HL-60/S4 treated with retinoic acid at 250 ng/mL for 4 days and 3 days (cell line): ENCODE data around the gene TADA2A.

Source experiments
- in situ Hi-C: fragments of 300-500 bp; cut with MboI; formaldehyde crosslinking; loops from 2 replicates; pipeline ENCODE4 v1.7.0; 2022; ENCODE audit warnings: low sequenced_read_pairs

The TADA2A gene

DNA sequence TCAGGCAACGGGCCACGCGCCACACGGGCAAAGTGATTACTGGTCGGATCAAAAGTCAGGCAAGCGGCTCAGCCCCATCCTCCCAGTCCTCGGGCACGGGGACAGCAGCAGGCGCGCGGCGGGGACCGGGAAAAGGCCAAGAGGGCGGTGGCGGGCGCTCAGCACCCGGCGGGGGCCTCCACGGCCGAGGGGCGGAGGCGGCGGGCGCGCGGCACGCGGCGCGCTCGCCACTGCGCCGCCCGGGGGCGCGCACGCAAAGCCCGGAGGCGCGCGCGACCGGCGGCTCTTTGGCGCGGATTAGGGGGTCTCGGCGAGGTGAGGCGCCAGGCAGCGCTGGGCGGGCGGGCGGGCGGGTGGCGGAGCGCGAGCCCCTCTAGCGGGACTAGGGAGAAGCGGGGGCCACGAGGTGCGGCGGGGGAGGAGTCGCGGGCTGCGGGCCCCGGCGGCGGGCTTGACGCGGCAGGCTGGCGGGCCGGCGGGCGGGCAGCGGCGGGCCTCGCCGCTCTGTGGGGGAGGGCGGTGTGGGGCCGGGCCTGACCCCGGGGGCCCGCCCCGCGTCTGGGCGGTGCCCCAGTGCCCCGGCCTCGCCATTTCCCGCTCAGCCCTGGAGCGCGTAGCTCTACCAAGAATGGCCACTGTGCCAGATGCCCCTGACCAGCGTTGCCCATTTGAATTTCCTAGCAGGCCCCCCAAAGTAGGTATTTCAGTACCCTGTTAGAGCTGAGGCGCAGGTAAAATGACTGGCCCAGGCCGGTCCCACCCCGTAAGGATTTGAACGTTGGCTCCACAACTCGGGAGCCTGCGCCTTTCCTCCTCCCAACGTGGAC, at the start of gene TADA2A, which contains the start of gene ACACA:
TSS of gene TADA2A (plus strand) at position 252 of the 827 bp plus-strand sequence. CDS start 4,480 bp downstream, outside the sequence.
TSS of gene ACACA (minus strand) at position 202 of the 827 bp plus-strand sequence. CDS start 537 bp downstream, outside the sequence.
- in situ Hi-C loops, result no loop called here

DNA sequence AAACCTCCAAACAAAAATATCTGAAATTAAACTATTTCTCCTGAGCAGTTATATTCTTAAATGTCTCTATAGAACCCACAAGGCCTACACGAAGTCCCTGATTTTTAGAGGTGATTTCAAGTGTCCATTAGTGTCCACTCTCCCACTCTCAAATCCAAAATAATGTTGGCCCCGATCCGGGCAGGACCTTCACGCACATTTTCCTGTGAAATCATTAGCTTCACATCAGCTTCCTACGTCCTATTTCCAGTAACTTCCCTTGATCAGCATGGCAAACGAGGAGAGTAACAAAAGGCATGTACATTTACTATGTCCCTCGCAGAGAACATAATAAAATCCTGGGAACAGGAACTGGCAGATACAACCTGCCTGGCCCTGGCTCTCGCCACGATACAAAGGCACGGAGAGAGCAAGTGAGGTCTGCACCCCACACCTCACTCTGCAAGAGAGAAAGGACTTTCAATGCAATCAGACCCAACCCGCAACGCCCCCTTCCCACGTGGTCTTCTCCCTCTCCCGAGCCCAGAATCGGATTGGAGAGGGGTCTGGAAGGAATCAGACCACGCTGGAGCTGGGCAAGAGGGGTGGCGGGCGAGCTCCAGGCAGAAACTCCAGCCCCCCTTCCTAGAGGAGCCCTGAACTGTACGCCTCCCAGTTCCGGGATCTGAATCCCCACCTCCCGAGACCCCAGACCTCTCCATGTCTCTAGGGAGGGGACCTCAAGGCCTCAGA, 48.4 kb upstream of the TADA2A start:
- in situ Hi-C loops, result no loop called here

GRCh38 chr17:37358830-37359681, 47.6 kb upstream of the TADA2A start:
- in situ Hi-C loops, result no loop called here

DNA sequence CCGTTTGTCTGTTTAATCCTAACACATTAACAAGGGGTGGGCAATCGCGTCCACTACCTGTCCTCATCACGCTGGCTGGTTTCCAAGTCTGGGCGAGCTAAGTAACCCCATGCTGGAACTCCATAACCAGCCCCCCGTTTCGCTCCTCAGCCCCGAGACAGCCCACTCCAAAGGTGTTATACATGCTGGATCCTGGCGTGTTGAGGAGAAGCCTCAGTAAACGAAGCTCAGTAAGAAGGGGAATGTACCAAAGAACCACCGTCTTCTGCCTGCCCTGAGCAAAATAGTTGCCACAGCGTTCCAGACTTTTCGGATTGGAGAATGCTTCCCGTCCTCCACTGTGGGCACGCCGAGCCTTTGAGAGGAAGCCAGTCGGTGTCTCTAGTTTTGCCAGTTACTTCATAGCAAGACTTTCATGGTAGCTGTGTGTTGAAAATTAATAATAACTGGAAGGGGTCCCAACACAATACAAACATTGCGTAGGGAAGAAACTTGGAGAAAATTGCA, 47.0 kb upstream of the TADA2A start:
- in situ Hi-C loops, result no loop called here

DNA sequence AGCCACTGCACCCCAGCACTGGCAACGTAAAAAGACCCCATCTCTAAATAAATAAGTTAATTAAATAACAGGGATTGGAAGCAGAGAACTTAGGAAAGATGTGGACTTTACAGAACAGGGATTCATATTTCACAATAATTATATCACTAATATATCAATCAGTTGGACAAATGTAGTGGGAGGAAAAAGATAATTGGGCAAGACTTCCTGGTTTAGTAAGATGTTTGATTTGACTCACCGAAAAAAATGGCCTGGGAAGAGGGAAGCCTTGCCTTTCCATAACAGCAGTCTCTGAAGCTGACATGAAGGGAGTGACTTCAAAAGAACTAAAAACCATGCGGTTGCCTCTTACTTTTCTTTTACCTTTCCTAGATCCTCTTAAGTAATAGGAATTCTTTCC, 46.1 kb upstream of the TADA2A start:
- in situ Hi-C loops, result no loop called here

GRCh38 chr17:37361543-37361942, 45.1 kb upstream of the TADA2A start:
- in situ Hi-C loops, result no loop called here

DNA sequence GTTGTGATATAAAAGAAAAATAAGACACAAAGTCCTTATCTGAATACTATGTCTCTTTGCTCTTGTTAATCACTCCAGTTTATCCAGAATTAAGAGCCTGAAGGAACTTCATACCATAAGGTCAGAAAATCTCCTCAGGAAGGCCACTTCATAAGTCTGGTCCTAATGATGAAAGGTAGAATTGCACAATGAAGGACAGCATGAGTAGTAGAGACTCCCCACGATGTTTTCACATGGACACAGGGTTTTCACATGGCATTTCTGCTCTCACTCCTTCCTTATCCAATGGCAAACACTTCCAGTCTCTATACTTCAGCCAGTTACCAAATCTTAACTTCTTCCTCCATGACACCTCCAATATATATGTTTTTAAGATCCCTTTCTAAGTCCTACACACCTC, 41.1 kb upstream of the TADA2A start:
- in situ Hi-C loops, result no loop called here

GRCh38 chr17:37368577-37368976, 38.1 kb upstream of the TADA2A start:
- in situ Hi-C loops, result no loop called here

GRCh38 chr17:37373530-37374159, 33.0 kb upstream of the TADA2A start:
- in situ Hi-C loops, result no loop called here

- in situ Hi-C loops, result loop anchor here (25.0 kb wide), 1 partner anchor 763 kb away; the partner anchor contains the start of gene MRM1
These were observed 31.0 kb upstream of the TADA2A start, which contains the start of gene C17orf78 for GRCh38 chr17:37375706-37376105. Gene C17orf78, plus strand, starts transcription at chr17:37375985. Its CDS starts 108 bp downstream, at chr17:37376093.

GRCh38 chr17:37382056-37382455, 24.6 kb upstream of the TADA2A start:
- in situ Hi-C loops, result loop anchor here (25.0 kb wide), 1 partner anchor 770 kb away; the partner anchor contains the start of gene MRM1

DNA sequence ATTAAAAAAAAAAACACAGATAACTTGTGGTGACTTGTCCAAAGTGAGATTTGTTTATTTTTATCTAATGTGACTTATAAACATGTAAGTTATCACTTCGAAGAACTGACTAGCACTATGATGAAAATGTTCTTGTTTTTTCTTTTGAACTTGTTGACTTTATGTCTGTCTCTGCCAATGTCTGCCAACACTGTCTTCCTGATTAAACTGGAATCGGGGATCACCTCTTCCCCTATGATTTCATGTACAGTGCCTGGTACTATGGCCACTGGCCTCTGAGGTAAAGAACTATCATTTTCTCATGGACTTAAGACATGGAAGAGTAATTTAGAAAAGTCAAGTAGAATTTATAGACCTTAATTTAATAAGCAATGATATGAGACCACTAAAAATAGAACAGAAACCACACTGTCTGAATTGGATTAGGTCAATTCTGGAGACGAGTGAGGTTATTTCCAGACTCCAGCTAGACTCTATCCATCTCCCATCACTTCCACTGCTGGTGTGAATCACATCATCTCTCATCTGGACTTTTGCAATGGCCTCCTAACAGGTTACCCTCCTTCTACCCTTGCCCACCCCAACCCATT, 22.0 kb upstream of the TADA2A start:
- in situ Hi-C loops, result loop anchor here (25.0 kb wide), 1 partner anchor 772 kb away; the partner anchor contains the start of gene MRM1

DNA sequence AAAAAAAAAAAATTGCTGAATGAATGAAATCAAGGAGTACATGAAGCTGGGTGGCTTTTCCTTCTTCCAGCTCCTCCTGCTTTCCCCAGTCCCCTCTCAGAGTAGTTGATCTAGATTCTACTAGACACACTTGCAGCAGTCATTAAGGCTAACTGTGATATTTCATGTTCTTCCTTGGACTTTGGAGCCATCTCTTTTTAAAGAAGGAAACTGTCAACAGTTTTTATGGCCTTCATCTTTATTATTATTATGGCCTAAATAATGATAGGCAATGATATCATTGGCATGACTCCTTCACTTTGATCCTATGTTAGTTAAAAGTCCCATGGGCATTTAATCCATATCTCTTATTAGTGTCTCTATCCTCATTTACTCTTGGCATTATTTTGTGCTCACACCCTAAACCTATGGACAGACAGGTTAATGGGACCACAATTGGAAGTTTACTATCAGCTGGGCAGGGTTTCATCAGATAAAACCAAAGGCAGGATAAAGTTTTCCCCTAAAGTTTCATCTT, 21.2 kb upstream of the TADA2A start:
- in situ Hi-C loops, result loop anchor here (25.0 kb wide), 1 partner anchor 773 kb away; the partner anchor contains the start of gene MRM1

- in situ Hi-C loops, result loop anchor here (25.0 kb wide), 1 partner anchor 774 kb away; the partner anchor contains the start of gene MRM1
These were observed 20.2 kb upstream of the TADA2A start for GRCh38 chr17:37386462-37386861.

DNA sequence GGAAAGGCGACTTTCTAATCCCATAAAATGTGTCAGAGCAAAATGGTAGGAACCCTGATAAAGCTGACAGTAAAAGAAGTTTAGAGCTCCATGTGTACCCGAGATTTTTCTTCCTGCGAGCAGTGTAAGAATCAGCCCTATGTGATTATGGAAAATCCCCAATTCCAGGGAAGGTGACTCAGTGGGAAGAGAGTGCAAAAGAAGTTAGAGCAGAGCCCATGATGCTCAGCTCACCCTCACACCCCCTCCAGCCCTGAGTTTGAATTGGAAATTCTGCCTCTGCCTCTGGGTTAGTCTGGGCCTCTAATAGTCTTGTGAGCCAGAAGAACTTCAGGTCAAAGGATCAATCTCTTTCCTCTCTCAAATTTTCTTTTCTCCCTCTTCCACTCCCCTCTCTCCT, 18.4 kb upstream of the TADA2A start:
- in situ Hi-C loops, result loop anchor here (25.0 kb wide), 1 partner anchor 776 kb away; the partner anchor contains the start of gene MRM1

DNA sequence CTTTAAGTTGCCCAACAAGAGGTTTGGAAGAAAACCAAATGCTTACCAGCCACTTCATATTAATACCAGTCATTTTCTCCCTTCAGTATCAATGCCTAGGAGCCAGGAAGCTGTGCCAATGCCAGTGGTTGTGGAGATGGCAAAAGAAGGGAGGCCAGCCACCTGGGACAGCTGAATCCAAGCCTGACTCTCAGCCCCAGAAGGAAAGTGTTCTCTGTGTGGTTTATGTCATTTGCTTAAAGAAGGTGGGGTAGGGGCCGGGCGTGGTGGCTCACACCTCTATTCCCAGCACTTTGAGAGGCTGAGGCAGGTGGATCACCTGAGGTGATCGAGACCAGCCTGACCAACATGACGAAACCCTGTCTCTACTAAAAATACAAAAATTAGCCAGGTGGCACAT, 17.5 kb upstream of the TADA2A start:
- in situ Hi-C loops, result loop anchor here (25.0 kb wide), 1 partner anchor 777 kb away; the partner anchor contains the start of gene MRM1

DNA sequence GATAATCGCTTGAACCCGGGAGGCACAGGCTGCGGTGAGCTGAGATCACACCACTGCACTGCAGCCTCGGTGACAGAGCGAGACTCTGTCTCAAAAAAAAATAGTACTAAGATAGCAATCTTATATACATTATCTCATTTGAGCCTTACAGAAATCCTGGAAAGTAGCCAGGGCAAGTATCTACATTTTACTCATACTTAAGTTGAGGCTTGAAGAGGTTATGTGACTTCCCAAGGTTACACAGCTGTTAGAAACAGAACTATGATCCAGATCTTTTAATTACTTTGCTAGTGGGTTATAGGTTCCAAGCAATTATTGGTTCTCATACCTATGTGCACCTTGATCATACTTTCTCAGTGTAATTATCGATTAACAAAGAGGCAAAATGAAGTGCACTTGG, 15.5 kb upstream of the TADA2A start:
- in situ Hi-C loops, result loop anchor here (25.0 kb wide), 1 partner anchor 779 kb away; the partner anchor contains the start of gene MRM1

DNA sequence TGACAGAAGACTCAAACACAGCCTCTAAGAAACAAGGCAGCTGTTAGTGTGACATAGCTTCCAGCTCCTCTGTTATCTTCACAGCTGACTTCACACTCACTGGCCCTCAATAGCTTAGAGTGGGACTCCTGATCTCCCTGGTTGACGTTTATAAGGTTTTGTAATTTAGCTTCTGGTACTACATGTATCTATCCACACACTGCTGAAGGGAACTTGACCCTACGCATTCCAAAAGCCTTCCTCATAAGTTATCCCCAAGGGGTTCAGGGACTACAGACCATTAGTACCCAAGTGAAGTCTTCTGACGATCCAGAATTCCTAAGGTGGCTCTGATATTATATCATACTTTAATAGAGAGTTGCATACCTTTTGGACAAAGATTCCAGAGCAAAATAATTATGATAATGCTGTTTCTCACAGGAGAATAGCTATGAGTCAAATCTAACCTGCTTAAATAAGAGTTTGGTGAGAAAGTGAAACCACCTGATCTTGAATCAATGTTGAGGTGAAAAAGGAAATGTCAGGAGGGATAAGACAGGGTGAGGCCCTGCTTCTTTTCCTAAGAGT, 14.6 kb upstream of the TADA2A start:
- in situ Hi-C loops, result loop anchor here (25.0 kb wide), 1 partner anchor 780 kb away; the partner anchor contains the start of gene MRM1
